GM19452 (cell line): ENCODE data around the gene HEXIM2.

Source experiments
- ATAC-seq: cut with Tn5 transposase; IDR thresholded peaks from one replicate; pipeline ENCODE4 v1.9.1; 2021; ENCODE audit not compliant: unreplicated experiment

HEXIM2 gene

GRCh38 chr17:45127548-45128300, 34.0 kb upstream of the HEXIM2 start:
- no peak for ATAC-seq

GRCh38 chr17:45128331-45128730, 33.3 kb upstream of the HEXIM2 start:
- no peak for ATAC-seq

- no peak for ATAC-seq
Measured at GRCh38 chr17:45128989-45129388, 32.7 kb upstream of the HEXIM2 start.

- ATAC-seq: no peak
Measured at GRCh38 chr17:45129426-45129939, 32.2 kb upstream of the HEXIM2 start.

DNA sequence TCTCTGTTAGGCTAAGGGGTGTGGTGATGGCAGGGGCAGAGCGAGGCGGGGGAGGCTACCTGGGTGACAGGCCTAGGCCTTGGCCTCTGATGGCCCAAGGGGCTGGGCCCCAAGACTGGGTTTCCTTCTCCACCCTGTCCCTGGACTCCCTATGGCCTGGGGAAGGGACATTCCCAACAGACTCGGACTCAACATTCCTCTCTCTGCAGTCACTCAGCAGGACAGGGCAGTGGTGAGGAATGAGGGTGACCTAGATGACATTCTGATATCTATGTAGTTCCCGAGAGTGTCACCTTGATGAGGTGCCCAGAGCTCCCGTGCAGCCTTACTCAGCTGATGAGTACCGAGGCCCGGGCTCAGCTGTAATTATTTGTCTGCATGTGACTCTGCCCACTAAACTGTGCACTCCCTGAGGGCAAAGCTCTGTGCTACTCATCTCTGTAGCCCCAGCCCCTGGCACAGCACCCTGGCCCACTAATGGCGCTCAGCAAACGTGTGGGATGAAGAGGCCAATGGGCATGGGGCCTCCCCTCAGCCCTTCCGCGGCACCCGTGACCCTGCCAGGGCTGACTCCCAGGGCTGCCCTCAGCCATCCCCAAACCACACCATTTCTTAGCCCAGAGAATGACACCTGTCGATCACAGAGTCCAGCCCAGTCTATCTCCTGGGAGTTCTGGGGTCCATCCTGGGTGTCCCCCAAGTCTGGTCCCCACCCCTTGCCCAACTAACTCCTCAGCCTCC, 31.6 kb upstream of the HEXIM2 start:
- no peak for ATAC-seq

GRCh38 chr17:45130681-45131615, 30.7 kb upstream of the HEXIM2 start:
- no peak for ATAC-seq

- ATAC-seq: no peak
Measured at GRCh38 chr17:45131616-45132319, 29.9 kb upstream of the HEXIM2 start.

DNA sequence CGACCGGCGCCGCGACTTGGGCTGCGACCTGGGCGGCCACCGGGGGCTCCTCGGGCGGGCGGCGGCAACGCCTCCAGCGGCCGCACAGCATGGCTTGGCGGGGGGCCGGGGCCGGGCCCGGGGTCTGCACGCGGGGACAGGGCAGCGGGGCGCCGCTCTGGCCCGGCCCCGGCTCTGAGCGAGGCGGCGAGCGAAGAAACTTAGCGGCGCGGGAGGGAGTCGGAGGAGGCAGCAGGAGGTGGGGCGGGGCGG, 29.4 kb upstream of the HEXIM2 start, which contains the start of gene PLCD3:
Gene PLCD3, minus strand, starts transcription at position 196 of the 252 bp plus-strand sequence. Its CDS starts 105 bp downstream, at position 91.
- ATAC-seq: no peak

GRCh38 chr17:45132572-45133463, 28.9 kb upstream of the HEXIM2 start:
- ATAC-seq: no peak

GRCh38 chr17:45135192-45135977, 26.3 kb upstream of the HEXIM2 start, which contains the start of gene ACBD4:
Gene ACBD4, plus strand, starts transcription at chr17:45135687. Its CDS starts 458 bp downstream, at chr17:45136145.
- peak; percentile 66 for ATAC-seq

GRCh38 chr17:45135978-45136791, 25.5 kb upstream of the HEXIM2 start:
- no peak for ATAC-seq

GRCh38 chr17:45136846-45137560, 24.7 kb upstream of the HEXIM2 start:
- no peak for ATAC-seq

DNA sequence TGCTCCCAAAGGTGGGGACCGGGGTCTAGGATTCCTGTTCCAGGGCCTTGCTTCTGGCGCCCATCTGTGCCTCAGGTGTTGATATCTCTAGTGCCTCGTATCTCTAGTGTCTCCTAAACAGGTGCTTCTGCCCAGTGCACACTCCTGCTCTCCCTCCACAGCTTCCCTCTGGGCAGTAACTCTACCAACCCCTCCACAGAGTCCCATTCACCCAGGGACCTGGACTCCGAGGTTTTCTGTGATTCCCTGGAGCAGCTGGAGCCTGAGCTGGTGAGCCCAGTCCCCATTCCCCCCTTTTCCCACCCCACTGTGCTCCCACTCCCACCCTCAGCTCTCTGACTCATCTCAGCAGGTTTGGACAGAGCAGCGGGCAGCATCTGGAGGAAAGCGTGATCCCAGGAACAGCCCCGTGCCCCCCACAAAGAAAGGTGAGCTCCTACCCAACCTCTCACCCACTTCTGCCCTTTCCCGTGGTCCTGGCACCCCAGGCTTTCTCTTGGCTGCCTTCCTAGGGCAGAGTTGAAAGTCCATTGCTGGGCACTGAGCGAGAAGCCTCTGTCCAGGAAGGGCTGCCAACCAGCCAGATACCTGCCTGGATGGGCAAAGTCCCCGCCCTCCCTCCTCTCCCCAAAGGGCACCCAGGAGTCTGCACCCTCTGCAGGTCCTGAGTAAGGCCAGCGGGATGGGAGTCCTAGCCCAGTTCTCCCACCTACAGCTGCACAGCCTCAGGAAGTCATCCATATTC, 23.9 kb upstream of the HEXIM2 start:
- ATAC-seq: no peak

- no peak for ATAC-seq
Measured at GRCh38 chr17:45138911-45139532, 22.7 kb upstream of the HEXIM2 start.

DNA sequence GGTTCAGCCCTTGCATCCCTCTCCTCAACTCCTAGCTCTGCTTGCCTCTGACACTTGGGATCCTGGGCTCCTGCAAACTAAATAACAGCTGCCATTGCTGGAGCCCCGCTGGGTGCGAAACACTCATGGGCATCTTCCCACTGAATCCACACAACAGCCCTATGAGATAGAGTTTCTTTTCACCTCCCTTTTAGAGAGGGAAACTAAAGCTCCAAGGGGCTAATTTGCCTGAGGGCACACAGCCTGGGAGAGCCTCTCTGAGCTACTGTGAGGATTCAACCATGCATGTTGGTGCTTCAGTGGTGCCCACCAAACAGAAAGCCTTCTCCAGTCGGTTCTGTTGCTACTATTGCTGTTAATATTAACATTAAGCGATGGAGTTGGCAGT, 22.1 kb upstream of the HEXIM2 start:
- no peak for ATAC-seq

DNA sequence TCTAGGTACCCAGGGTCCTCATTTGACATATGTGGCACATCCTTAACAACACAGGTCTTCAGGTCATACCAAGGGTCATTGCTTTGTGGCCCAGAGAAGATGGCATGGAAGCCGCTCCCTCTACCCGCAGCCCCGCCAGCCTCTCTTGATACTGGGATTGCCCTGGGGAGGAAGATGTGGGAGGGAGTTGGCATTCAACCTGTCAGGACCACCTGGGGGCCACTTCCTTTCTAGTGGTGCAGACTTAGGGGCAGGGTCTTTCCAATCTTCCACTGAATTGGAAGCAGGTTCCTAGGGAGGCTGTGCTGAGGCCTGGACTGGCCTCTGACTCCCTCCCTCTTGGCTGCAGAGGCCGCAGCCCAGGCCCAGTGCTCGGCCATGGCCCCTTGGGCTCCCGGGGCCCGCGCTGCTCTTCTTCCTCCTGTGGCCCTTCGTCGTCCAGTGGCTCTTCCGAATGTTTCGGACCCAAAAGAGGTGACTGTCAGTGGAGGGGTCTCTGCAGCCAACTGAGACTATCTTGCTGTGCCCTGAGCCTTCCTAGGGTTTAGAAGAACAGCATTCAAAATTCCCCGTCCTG, 18.5 kb upstream of the HEXIM2 start:
- no peak for ATAC-seq
